Activated CD8-positive, alpha-beta memory T cell treated with anti-CD3 and anti-CD28 coated beads, Interleukin-2, amount 10 ng/mL, durations not matched to agents 7 days and 5 days (primary cell): Measurements from ENCODE around the gene SLC22A7. TPM values are rescaled to one million over a fixed set of nuclear protein-coding genes. Genes with fewer than 3 reads are reported as not detected.

Source experiments
- ATAC-seq: fragments of 150-1000 bp; cut with Tn5 transposase; one replicate; pipeline ENCODE4 v1.10.0; 2021; ENCODE audit warnings: moderate library complexity
- CTCF ChIA-PET: fragments of 350-600 bp; sonication (Branson Sonifier 250); formaldehyde crosslinking; loops from one replicate; lab custom pipeline; 2021; ENCODE audit warnings: antibody characterized with exemption; lab: Charles Lee
- DNase-seq: peaks from one replicate; pipeline ENCODE4 v3.0.0-alpha.2; 2020
- H3K27ac Mint-ChIP-seq: one replicate; pipeline ENCODE4 v1.8.0; 2021; ENCODE audit warnings: mild to moderate bottlenecking, mixed read lengths
- H3K27me3 Mint-ChIP-seq: one replicate; pipeline ENCODE4 v1.8.0; 2021; ENCODE audit warnings: mixed read lengths
- H3K36me3 Mint-ChIP-seq: one replicate; pipeline ENCODE4 v1.8.0; 2021; ENCODE audit warnings: mild to moderate bottlenecking, mixed read lengths
- H3K4me1 Mint-ChIP-seq: one replicate; pipeline ENCODE4 v1.8.0; 2021; ENCODE audit warnings: mixed read lengths
- H3K4me3 Mint-ChIP-seq: one replicate; pipeline ENCODE4 v1.8.0; 2021; ENCODE audit warnings: mild to moderate bottlenecking, moderate library complexity, mixed read lengths
- H3K9me3 Mint-ChIP-seq: one replicate; pipeline ENCODE4 v1.8.0; 2022; ENCODE audit warnings: low read depth, mixed read lengths
- total RNA-seq, 2 experiments: library from RNA; stranded (reverse); gene quantifications; one replicate each; pipeline ENCODE4 v1.2.3, GENCODE V29; 2021

Gene SLC22A7, protein sequence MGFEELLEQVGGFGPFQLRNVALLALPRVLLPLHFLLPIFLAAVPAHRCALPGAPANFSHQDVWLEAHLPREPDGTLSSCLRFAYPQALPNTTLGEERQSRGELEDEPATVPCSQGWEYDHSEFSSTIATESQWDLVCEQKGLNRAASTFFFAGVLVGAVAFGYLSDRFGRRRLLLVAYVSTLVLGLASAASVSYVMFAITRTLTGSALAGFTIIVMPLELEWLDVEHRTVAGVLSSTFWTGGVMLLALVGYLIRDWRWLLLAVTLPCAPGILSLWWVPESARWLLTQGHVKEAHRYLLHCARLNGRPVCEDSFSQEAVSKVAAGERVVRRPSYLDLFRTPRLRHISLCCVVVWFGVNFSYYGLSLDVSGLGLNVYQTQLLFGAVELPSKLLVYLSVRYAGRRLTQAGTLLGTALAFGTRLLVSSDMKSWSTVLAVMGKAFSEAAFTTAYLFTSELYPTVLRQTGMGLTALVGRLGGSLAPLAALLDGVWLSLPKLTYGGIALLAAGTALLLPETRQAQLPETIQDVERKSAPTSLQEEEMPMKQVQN
- total RNA-seq = not detected

DNA sequence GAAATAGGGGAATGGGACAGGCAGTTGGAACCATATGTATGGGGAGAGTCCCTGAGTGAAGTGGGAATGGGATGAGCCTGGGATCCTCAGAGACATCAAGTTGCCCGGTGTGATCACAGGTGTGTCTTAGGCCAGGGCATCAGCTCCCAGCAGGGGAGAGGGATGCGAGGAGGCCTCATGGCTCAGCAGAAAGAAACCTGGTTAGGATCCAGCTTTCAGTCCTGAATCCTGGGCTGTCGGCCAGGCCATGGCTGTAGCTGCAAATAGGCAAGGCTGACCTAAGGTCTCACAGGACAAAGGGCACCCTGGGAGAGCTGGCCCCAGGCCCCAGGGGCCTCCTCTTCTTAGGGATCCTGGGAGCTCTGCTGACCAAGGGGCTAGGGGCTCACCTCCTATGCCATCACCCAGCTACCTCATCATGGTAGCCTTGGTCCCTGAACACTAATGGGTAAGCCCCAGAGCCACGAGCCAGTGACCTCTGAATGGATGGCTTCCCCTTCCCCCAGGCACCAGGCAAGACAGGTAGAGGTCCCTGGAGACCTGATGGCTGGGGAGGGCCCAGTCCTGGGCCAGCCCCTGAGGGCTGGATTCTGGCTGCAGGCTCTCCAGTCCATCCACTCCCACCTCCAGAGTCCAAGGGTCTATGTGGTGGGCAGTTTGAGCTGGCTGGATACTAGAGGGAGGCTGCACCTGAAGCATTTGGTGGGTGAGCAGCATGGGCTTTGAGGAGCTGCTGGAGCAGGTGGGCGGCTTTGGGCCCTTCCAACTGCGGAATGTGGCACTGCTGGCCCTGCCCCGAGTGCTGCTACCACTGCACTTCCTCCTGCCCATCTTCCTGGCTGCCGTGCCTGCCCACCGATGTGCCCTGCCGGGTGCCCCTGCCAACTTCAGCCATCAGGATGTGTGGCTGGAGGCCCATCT, at the start of gene SLC22A7:
Gene SLC22A7, plus strand, starts transcription at position 617 of the 921 bp plus-strand sequence. Its CDS starts 99 bp downstream, at position 716.
- H3K27me3 Mint-ChIP-seq = peaks cover 11% of the 10 kb centered on the region
- no peak within 1 kb of the TSS for H3K4me3 Mint-ChIP-seq
- H3K4me1 Mint-ChIP-seq = no peaks in the 10 kb centered on the region
- no peaks in the 10 kb centered on the region for H3K36me3 Mint-ChIP-seq
- DNase-seq (no peak), ATAC-seq (no peak)
- H3K9me3 Mint-ChIP-seq = no peaks in the 10 kb centered on the region
- CTCF ChIA-PET = interaction anchor here (0.6 to 2.8 kb wide), 4 partner anchors 10 to 212 kb away, joined by 3 to 17 read pairs (median 3); partner anchors contain the start of genes CRIP3 and LRRC73
- no peak within 1 kb of the TSS for H3K27ac Mint-ChIP-seq

DNA sequence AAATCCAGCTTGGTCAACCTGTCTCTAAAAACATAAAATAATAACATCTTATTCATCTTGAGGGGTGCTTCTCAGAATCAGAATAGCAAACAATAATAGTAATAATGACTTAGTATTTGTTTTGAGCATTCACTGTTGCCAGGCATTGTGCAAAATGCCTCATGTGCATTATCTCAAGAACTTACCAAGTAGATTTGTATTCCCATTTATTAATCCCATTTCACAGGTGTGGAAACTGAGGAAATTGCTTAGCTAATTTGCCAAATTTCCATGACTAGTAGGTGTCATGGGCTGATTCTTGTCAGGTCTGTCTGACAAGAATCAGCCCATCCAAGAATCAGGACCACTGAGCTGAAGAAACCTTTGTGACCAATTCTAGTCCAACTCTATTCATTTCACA, 49.3 kb upstream of the SLC22A7 start:
- H3K4me1 Mint-ChIP-seq = peaks cover 25% of the 10 kb centered on the region
- no peak overlapping the region for H3K4me3 Mint-ChIP-seq
- H3K9me3 Mint-ChIP-seq = no peaks in the 10 kb centered on the region
- CTCF ChIA-PET = interaction anchor here (1.3 to 4.6 kb wide), 2 partner anchors 9 to 20 kb away, joined by 5 to 27 read pairs; partner anchors contain the start of gene DNPH1
- H3K27ac Mint-ChIP-seq = no peak overlapping the region
- no peak for ATAC-seq
- H3K36me3 Mint-ChIP-seq = no peaks in the 10 kb centered on the region
- peaks cover 19% of the 10 kb centered on the region for H3K27me3 Mint-ChIP-seq
- DNase-seq = no peak

DNA sequence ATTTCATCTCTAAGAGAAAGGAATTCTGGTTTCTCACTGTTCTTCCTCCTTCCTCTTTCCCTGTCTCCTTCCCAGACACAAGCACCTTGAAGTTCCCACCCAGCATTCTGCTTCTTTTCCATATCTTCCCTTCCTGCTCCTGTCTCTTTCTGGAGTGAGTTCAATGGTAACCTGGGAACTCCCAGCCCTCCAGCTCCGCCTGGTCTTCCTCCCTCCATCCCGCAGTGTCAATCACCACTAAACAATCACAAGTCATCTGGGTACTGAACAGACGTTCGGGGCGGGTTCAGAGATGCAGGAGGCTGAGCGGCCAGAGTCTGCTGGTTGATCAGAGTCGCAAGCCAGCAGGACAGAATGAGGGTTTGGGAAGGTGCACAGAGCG, 47.1 kb upstream of the SLC22A7 start:
- no peak overlapping the region for H3K4me3 Mint-ChIP-seq
- DNase-seq (no peak), ATAC-seq (no peak)
- H3K27ac Mint-ChIP-seq = no peak overlapping the region
- H3K9me3 Mint-ChIP-seq = no peaks in the 10 kb centered on the region
- peaks cover 27% of the 10 kb centered on the region for H3K4me1 Mint-ChIP-seq
- H3K36me3 Mint-ChIP-seq = no peaks in the 10 kb centered on the region
- CTCF ChIA-PET = interaction anchor here (0.6 kb wide), 1 partner anchor 12 kb away, joined by 3 read pairs; no protein-coding TSS in a partner anchor
- peaks cover 19% of the 10 kb centered on the region for H3K27me3 Mint-ChIP-seq

DNA sequence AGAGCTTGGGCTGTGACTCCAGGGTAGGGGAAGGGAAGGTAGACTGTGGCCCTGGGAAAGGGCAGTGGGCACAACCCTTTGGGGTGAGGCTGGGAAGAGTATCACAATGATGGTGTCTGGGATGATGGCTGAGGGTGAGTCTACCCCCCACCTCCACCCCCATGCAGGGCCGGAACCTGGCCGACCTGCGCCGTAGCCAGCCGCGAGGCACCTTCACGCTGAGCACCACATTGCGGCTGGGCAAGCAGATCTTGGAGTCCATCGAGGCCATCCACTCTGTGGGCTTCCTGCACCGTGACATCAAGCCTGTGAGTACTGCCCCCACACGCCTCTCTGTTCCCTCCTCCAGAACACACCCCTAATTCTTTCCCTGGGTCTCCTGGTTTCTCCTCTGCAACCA, 44.7 kb upstream of the SLC22A7 start:
- H3K4me3 Mint-ChIP-seq = no peak overlapping the region
- no peaks in the 10 kb centered on the region for H3K36me3 Mint-ChIP-seq
- no peak overlapping the region for H3K27ac Mint-ChIP-seq
- CTCF ChIA-PET = interaction anchor here (0.8 to 1.3 kb wide), 3 partner anchors 9 to 242 kb away, joined by 3 read pairs; partner anchors contain the start of gene DNPH1
- DNase-seq (no peak), ATAC-seq (no peak)
- peaks cover 19% of the 10 kb centered on the region for H3K4me1 Mint-ChIP-seq
- H3K9me3 Mint-ChIP-seq = no peaks in the 10 kb centered on the region
- peaks cover 18% of the 10 kb centered on the region for H3K27me3 Mint-ChIP-seq

DNA sequence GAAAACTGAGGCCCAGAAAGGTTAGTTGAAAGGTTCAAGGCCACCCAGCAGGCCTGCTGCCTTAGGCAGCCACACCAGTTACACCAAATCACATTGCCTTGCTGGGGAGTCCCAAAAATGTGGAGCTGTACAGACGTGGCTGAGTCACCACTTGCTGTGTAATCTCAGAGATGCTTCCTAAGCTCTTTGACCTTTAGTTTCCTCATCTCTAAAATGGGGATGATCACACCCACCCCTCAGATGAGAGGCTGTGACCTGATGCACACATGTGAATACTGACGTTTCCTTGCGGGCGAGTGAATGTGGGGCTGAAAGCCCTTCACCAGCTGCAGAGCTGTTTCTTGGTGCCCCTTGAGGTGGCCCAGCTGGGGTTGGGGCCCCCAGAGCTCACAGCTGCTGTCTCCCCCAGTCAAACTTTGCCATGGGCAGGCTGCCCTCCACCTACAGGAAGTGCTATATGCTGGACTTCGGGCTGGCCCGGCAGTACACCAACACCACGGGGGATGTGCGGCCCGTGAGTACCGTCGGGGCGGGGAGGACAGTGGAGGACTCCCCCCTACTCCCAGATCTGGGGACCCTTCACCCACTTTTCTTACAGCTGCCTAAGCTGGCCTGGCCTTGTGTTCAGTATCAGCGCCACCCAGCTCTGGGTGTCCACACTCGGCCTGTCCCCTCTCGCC, 43.8 kb upstream of the SLC22A7 start:
- Mint-ChIP-seq H3K27me3 (peaks cover 18% of the 10 kb centered on the region), H3K9me3 (no peaks in the 10 kb centered on the region), H3K4me1 (peaks cover 19% of the 10 kb centered on the region), H3K27ac (no peak overlapping the region), H3K36me3 (no peaks in the 10 kb centered on the region), H3K4me3 (no peak overlapping the region)
- CTCF ChIA-PET = interaction anchor here (0.9 to 1.3 kb wide), 2 partner anchors 9 to 173 kb away, joined by 3 to 5 read pairs; partner anchors contain the start of gene ABCC10
- no peak for ATAC-seq
- no peak for DNase-seq

DNA sequence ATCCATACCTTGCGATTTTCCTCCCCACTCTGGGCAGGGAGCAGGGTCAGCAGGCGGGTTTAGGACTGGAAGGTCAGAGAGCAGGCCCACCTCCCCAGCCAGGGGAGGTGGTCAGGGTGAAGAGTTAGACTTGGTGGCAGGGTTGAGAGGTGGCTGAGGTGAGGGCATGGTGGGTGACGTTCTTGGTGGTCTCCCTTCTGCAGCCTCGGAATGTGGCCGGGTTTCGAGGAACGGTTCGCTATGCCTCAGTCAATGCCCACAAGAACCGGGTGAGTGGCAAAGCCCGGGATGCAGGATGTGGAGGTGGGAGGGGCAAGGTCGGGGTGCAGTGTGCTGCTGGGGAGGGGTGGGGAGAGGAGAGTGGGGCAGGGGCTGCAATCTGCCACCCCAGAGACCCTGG, 43.2 kb upstream of the SLC22A7 start:
- DNase-seq (no peak), ATAC-seq (no peak)
- Mint-ChIP-seq H3K9me3 (no peaks in the 10 kb centered on the region), H3K36me3 (no peaks in the 10 kb centered on the region), H3K27me3 (peaks cover 18% of the 10 kb centered on the region), H3K4me3 (no peak overlapping the region), H3K4me1 (peaks cover 19% of the 10 kb centered on the region), H3K27ac (no peak overlapping the region)
- CTCF ChIA-PET = interaction anchor here (0.9 to 1.3 kb wide), 3 partner anchors 8 to 172 kb away, joined by 3 to 5 read pairs (median 3); partner anchors contain the start of genes ABCC10 and DNPH1

DNA sequence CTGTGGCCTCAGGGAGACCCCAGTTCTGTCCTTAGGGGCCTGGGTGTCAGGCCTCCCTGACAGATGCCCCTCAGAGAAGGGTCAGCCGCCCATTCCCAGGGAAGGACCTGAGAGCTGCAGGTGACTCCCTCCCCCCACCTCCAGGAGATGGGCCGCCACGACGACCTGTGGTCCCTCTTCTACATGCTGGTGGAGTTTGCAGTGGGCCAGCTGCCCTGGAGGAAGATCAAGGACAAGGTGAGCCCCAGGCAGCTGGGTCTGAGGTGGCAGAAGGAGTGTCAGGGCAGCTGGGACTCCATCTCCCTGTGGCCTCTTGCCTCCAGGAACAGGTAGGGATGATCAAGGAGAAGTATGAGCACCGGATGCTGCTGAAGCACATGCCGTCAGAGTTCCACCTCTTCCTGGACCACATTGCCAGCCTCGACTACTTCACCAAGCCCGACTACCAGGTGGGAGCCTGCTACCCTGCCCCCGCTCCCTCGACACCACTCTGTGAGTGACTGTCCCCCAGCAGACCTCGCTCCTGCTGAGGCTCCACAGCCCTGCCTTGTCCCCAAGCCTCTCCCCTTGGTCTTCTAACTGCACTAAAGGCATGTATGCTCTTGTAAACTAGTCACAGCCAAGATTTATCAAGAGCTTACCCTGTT, 42.5 kb upstream of the SLC22A7 start:
- peaks cover 18% of the 10 kb centered on the region for H3K4me1 Mint-ChIP-seq
- CTCF ChIA-PET = interaction anchor here (1.2 kb wide), 1 partner anchor 26 kb away, joined by 3 read pairs; the partner anchor contains the start of gene DNPH1
- H3K27me3 Mint-ChIP-seq = peaks cover 16% of the 10 kb centered on the region
- DNase-seq (no peak), ATAC-seq (no peak)
- H3K4me3 Mint-ChIP-seq = no peak overlapping the region
- H3K9me3 Mint-ChIP-seq = no peaks in the 10 kb centered on the region
- no peak overlapping the region for H3K27ac Mint-ChIP-seq
- H3K36me3 Mint-ChIP-seq = no peaks in the 10 kb centered on the region

DNA sequence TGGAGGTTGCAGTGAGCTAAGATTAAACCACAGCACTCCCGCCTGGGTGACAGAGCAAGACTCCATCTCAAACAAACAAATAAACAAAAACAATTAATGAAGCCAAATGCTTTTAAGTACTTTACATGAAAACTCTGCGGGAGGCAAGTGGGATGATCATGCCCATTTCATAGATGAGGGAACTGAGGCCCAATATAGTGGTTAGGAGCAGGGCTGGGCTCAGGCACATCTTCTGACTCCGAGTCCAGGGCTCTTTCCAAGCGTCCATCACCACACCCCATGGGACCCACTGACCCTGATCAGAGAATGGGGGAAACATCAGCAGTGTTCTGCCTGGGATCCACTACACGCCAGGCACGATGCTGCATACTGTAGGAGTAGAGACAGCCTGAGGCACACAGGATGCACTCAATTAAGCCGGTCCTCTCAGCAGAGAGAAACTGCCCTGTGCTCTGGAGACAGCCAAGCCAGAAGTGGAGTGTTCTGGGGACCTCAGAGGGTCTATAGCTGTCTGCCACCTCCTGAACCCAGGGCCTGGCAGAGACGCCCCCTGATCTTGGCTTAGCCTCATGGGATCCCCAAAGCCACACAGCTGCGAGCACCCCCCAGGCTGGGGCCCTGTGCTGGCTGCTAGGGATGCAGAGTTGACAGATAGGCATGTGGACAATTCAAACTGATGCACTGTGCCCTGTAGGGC, 41.2 kb upstream of the SLC22A7 start:
- Mint-ChIP-seq H3K27me3 (peaks cover 3% of the 10 kb centered on the region), H3K4me3 (no peak overlapping the region), H3K9me3 (no peaks in the 10 kb centered on the region), H3K27ac (no peak overlapping the region), H3K4me1 (peaks cover 7% of the 10 kb centered on the region), H3K36me3 (no peaks in the 10 kb centered on the region)
- no peak for ATAC-seq
- DNase-seq = no peak
- CTCF ChIA-PET = interaction anchor here (1.3 kb wide), 1 partner anchor 27 kb away, joined by 6 read pairs; the partner anchor contains the start of gene DNPH1

DNA sequence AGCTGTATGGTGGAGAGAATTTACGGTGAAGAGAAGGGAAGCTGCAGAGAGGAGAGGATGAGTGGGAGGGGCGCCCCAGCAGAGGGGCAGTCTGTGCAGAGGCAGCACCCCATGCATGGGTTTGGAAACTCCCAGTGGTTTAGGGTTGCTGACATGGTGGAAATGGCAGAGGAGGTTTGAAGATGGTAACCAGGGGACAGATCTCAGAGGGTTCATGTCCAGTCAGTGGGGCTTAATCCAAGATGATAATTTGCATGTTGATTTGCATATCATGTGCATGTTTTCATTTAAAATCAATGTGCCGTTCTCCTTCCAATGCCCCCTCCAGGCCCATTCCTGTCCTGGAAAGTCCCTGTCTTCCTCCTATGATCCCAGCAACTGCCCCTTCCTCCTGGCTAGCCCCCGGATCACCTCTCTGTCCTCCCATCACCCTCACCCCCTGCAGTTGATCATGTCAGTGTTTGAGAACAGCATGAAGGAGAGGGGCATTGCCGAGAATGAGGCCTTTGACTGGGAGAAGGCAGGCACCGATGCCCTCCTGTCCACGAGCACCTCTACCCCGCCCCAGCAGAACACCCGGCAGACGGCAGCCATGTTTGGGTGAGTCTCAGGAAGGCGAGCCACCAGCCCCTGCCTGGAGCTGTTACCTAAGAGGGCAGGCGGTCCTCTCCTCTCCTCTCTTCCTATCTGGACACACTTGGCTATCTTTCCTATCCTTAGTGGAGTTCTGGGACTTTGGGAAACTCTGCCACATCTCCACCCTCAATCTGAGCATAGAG, 40.5 kb upstream of the SLC22A7 start:
- H3K9me3 Mint-ChIP-seq = no peaks in the 10 kb centered on the region
- H3K36me3 Mint-ChIP-seq = no peaks in the 10 kb centered on the region
- CTCF ChIA-PET = interaction anchor here (1.3 to 1.4 kb wide), 2 partner anchors 10 to 28 kb away, joined by 5 to 6 read pairs; partner anchors contain the start of gene DNPH1
- H3K27ac Mint-ChIP-seq = no peak overlapping the region
- H3K4me1 Mint-ChIP-seq = peaks cover 7% of the 10 kb centered on the region
- ATAC-seq (no peak), DNase-seq (no peak)
- no peaks in the 10 kb centered on the region for H3K27me3 Mint-ChIP-seq
- no peak overlapping the region for H3K4me3 Mint-ChIP-seq

DNA sequence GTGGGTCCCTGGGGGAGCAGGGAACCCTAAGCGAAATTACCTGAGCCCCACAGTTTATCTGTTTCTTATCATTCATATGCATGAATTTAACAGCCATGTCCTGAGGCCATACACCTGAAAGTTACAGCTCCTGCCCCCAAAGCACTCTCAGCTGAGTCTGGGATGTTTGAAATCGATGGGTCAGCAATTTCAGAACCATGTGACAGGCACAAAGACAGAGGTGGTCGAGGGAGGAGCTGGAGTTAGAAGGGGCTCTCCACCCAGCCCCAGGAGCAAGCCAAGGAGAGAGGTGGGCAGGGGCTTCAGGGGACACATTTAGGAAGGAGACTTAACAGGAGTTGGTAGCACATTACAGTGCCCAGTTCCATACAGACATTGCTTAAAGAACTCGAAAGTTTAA, 39.9 kb upstream of the SLC22A7 start:
- Mint-ChIP-seq H3K4me1 (peaks cover 7% of the 10 kb centered on the region), H3K9me3 (no peaks in the 10 kb centered on the region), H3K36me3 (no peaks in the 10 kb centered on the region), H3K4me3 (no peak overlapping the region), H3K27ac (no peak overlapping the region), H3K27me3 (no peaks in the 10 kb centered on the region)
- DNase-seq (no peak), ATAC-seq (no peak)
- CTCF ChIA-PET = interaction anchor here (1.4 kb wide), 1 partner anchor 10 kb away, joined by 5 read pairs; no protein-coding TSS in a partner anchor
